ENCODE results near the gene CHGA.

Gene CHGA

DNA sequence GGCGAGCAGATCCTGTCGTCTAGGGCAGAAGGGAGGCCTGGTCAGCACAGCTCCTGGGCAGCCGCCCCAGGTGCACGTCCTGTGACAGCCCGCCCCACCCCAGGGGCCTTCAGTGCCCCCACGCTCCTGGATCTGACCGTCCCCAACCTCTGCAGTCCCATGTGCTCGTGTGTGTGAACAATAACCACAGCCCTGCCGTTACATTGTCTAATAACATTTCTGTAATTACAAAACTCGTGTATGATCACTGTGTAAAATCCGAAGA lies 39.8 kb downstream of the CHGA start:
- DNase-seq, result no peak

DNA sequence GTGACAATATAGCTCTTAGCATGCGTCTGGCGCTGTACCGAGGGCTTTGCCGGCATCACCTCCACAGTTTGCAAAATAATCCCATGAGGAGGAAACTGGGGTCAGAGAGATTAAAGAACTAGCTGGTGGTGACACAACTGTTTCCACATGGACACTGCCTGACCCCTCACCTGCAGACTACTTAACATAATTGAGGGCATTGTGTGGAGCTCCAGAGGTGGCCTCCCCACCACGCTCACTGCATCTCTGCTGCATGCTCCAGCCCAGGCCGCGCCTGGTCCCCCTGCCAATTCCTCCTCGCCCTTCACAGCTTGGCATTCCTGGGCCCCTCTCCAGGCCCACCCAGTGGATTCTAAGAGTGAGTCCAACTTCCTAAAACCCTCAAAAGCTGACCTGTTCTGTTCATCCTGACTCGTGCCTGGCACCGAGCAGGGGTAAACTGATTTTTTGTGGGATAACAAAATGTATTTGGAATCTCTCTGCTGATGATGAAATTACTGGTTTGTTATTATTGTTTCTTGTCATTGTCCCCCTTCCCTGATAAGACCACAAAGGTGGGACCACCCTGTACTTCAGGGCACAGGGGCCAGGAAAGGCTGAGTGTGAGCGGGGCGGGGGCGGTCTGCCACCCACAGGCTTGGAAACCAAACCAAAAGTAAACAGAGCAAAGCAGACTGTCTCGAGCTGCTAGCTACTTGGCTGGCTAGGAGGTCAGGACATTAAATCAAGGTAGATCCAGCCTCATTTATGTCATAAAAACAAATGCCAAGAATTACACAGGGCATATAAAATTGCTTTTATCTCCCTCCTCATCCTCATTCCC lies 40.6 kb downstream of the CHGA start:
- no peak for DNase-seq

GRCh38 chr14:92964124-92965109 lies 41.5 kb downstream of the CHGA start:
- DNase-seq, result no peak

GRCh38 chr14:92965281-92965680 lies 42.3 kb downstream of the CHGA start:
- DNase-seq, result no peak

DNA sequence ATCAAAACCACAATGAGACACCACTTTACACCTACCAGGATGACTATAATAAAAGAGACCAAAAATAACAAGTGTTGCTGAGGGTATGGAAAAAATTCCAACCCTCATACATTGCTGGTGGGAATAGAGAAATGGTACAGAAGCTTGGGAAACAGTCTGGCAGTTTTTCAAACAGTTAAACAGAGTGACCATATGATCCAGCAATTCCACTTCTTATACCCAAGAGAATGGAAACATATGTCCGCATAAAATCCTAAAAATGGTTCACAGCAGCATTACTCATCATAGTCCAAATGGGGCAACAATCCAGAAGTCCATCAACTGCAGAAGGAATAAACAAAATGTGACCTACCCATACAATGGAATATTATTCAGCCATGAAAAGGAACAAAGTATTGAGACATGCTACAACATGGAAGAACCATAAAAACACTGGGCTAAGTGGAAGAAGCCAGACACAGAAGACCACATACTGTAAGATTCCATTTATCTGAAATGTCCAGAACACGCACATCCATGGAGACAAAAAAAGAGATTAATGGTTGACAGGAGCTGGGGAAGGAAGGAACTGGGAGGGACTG lies 44.5 kb downstream of the CHGA start:
- DNase-seq, result no peak

DNA sequence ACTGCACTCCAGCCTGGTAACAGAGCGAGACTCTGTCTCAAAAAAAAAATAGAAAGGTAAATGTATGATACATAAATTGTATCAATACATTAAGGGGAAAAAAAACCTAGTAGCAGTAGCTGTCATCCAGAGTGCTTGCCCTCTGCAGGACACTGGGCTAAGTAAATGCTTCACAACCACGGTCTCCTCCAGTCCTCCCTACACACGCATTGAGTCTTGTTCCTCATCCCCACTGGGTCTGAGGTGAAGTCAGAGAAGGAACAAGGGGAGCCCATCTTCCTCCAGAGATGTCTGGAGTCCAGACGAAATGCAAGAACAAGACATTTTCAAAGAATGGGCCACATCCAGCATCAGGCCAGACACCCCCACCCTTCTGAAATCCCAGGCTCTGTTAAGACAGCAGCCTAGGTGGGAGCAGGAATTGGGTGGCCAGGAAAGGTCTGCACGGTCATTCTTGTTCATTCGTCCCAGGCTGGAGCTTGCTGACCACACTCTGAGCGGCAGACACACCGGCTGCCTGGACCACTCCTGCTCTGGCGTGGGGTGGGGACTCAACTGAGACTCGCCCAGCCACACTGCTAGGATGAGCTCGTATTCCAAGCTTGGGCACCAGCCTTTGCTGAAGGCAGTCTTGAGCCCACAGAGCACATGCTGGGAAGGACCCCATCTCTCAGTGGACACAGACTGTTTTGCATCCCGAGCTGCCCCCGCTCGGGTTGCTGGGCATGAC lies 45.5 kb downstream of the CHGA start:
- DNase-seq, result no peak

- no peak for DNase-seq
These were observed 46.5 kb downstream of the CHGA start for GRCh38 chr14:92969430-92969829.

- no peak for DNase-seq
These were observed 46.9 kb downstream of the CHGA start for GRCh38 chr14:92969871-92970270.

- no peak for DNase-seq
These were observed 47.3 kb downstream of the CHGA start for GRCh38 chr14:92970271-92970670.

- DNase-seq, result no peak
These were observed 48.7 kb downstream of the CHGA start for GRCh38 chr14:92971601-92972180.

DNA sequence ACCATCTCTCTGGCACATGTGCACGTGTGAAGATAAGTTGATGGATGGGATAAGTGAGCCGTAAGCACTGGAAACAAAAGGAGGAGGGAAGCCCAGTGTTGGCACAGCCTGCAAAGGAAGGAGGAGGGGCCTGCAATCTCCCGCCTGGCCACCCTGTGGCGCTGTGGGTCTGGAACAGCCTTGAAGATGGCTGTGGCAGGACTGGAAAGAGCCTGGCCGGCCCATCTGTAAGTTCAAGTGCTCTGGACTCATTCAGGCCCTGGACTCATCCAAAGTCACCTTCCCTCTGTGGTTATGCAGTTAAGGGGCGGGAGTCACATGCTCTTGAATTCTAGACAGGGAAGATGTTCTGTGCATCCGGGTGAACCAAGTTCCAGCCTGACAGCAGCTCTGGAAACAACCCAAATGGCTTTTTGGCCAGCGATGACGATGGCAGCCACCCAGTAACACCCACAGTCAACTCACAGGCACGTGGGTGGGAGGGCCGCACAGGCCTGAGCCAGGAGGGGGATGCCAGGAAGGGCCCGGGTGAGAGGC lies 50.4 kb downstream of the CHGA start:
- no peak for DNase-seq

DNA sequence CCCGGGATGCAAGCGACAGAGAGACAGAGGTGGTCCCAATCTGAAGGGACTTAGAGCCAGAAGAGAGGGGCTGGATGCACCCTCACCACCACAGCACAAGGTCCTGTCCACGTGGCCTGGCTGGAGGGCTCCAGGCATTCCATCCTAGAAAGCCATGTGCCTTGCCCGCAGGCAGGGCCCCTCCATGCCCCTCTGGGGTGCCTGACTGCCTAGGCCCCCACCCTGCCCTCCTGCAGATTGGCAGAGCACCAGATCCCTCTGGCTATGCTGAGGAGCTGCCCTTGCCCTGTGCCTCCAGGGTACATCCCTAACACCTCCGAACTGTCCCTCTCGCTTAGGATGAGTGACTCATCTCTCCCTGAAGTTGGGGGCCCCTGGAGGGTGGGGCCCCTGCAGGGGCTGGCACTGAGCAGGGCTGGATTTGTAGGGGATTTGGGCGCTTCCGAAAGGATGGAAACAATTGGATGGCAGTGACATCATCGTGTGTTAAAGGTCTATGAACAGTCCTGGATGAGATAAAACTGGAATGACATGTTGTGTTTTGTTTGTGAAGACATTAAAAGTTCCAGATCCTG lies 50.9 kb downstream of the CHGA start:
- no peak for DNase-seq

GRCh38 chr14:92974541-92975345 lies 51.8 kb downstream of the CHGA start:
- DNase-seq, result no peak

DNA sequence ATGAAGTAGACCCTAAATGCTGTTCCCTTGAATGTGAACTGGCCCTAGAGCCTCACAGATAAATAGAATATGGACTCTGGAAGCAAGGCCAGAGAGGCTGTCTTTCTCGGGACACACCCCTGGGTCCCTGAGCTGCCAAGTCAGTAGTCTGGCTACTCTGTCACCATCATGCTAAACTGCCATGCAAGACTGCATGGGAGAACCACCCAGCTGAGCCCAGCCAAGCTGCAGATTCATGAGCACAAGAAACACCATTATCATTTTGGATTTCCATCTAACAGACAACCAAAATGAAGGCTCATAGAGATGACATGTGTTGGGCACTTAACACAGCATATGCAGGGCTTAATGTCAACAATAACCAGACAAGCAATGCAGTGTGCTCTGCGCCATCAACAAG lies 53.3 kb downstream of the CHGA start:
- DNase-seq, result no peak

- DNase-seq, result no peak
These were observed 55.5 kb downstream of the CHGA start for GRCh38 chr14:92978229-92979021.

DNA sequence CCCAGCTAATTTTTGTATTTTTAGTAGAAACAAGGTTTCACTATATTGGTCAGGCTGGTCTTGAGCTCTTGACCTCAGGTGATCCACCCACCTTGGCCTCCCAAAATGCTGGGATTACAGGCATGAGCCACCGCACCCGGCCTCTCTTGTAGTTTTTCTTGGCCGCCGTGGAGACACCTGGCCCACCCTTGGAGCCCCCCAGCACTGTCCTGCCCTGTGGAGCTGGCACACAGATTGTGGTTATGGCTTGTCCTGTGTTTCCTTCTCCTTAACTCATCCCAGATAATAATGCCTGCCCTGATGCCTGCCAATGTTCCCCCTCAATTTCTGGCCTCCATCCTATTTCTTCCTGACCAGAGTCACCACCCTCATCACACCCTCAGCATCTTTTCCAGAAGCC lies 57.9 kb downstream of the CHGA start:
- no peak for DNase-seq

- DNase-seq, result no peak
These were observed 58.8 kb downstream of the CHGA start for GRCh38 chr14:92981726-92982125.

GRCh38 chr14:92982956-92983355 lies 60.0 kb downstream of the CHGA start:
- DNase-seq, result no peak

GRCh38 chr14:92984082-92984788 lies 61.3 kb downstream of the CHGA start:
- no peak for DNase-seq

Measured in activated T-cell treated with anti-CD3 and anti-CD28 coated beads for 4 hours (primary cell).